K562 (cell line): ENCODE data around the gene C19orf85. TPM values are rescaled to one million over a fixed set of nuclear protein-coding genes. Genes with fewer than 3 reads are reported as not detected.

ENCODE experiments used
- ATAC-seq: fragments of 200-7000 bp; cut with Tn5 transposase; 3 replicates; pipeline ENCODE4 v1.9.1; 2020; ENCODE audit warnings: moderate library complexity
- BruUV-seq: library from RNA; stranded (reverse); fragments of 400-500 nt; replicated peaks from 2 replicates; lab custom pipeline; 2021; lab: Mats Ljungman, UMichigan
- CTCF ChIA-PET: fragments of 300-600 bp; formaldehyde crosslinking; extraction: SDS; loops from one replicate; lab custom pipeline; 2021; ENCODE audit warnings: low intra/inter-chr PET ratio; lab: Yijun Ruan, JAX
- POLR2A ChIA-PET: fragments of 300-600, 350-650 bp; sonication (Branson Sonifier 250); formaldehyde crosslinking; extraction: SDS; loops from one replicate; lab custom pipeline; 2021; ENCODE audit warnings: antibody characterized with exemption, inconsistent platforms; lab: Yijun Ruan, JAX
- DNase-seq, 4 experiments: peaks; one replicate each; pipeline versions ENCODE4 v3.0.0 to v3.0.0-alpha.2; 2011 to 2018; ENCODE audit warnings: low spot score in 3 of 4, mixed read lengths in 3 of 4; ENCODE audit errors: extremely low read depth in 1 of 4
- FAIRE-seq: peaks from 2 replicates; lab custom pipeline; 2011; peaks lifted over from hg19 to GRCh38; lab: Jason Lieb, UNC
- H2AFZ ChIP-seq: 2 replicates; pipeline ENCODE4 v1.6.0; 2011; ENCODE audit warnings: low read depth, low read length, control low read depth, inconsistent platforms
- H3K27ac ChIP-seq: fragments of 200-600 bp; 3 replicates; pipeline ENCODE4 v1.8.0; 2011; ENCODE audit warnings: low read depth, mild to moderate bottlenecking, control low read depth, inconsistent platforms, low read length, moderate library complexity, mixed read lengths; ENCODE audit errors: extremely low read depth
- H3K27me3 ChIP-seq, 2 experiments: fragments of 300-600 bp in 1 of 2; 2 replicates in 1 of 2; 3 replicates in 1 of 2; pipeline versions ENCODE4 v1.6.0 to v1.8.0; 2011; ENCODE audit warnings: inconsistent platforms in 2 of 2, low read length in 2 of 2, mild to moderate bottlenecking in 1 of 2, mixed read lengths in 1 of 2, moderate library complexity in 1 of 2; ENCODE audit not compliant: control insufficient read depth in 2 of 2, insufficient read depth in 2 of 2
- H3K36me3 ChIP-seq: fragments of 300-600 bp; 3 replicates; pipeline ENCODE4 v1.8.0; 2011; ENCODE audit warnings: mild to moderate bottlenecking, low read length, inconsistent platforms; ENCODE audit not compliant: control insufficient read depth, insufficient read depth
- H3K4me1 ChIP-seq, 2 experiments: fragments of 200-600 bp in 1 of 2; replicated peaks in 1 of 2; 2 replicates in 1 of 2; 3 replicates in 1 of 2; pipeline versions ENCODE4 v1.5.1 to v1.8.0; 2011; ENCODE audit warnings: inconsistent platforms in 2 of 2, low read length in 2 of 2, mild to moderate bottlenecking in 1 of 2, mixed read lengths in 1 of 2, moderate library complexity in 1 of 2; ENCODE audit not compliant: control insufficient read depth in 2 of 2, insufficient read depth in 2 of 2
- H3K4me2 ChIP-seq: 2 replicates; pipeline ENCODE4 v1.6.1; 2011; ENCODE audit warnings: low read length, control low read depth, inconsistent platforms, mixed read lengths; ENCODE audit not compliant: insufficient read depth
- H3K4me3 ChIP-seq: fragments of 200-600 bp; sonication (generic), shearing (Covaris generic); 2 replicates; pipeline ENCODE4 v1.5.1; 2016; ENCODE audit warnings: control low read depth, inconsistent platforms
- H3K79me2 ChIP-seq: fragments of 200-600 bp; 3 replicates; pipeline ENCODE4 v1.8.0; 2011; ENCODE audit warnings: low read length, inconsistent platforms; ENCODE audit not compliant: control insufficient read depth, insufficient read depth
- H3K9ac ChIP-seq, 2 experiments: 2 replicates each; pipeline versions ENCODE4 v1.6.0 to v1.6.1; 2011; ENCODE audit warnings: low read depth in 2 of 2, low read length in 2 of 2, control low read depth in 1 of 2, inconsistent platforms in 1 of 2, mild to moderate bottlenecking in 1 of 2, mixed read lengths in 1 of 2; ENCODE audit not compliant: insufficient read depth in 1 of 2
- H3K9me1 ChIP-seq: one replicate; pipeline ENCODE4 v1.6.0; 2011; ENCODE audit warnings: inconsistent platforms, mild to moderate bottlenecking, low read length, moderate library complexity; ENCODE audit not compliant: control insufficient read depth, insufficient read depth
- H3K9me3 ChIP-seq: replicated peaks from 2 replicates; pipeline ENCODE4 v1.5.1; 2011; ENCODE audit warnings: low read depth, low read length, inconsistent platforms; ENCODE audit not compliant: control insufficient read depth, insufficient read depth
- H4K20me1 ChIP-seq: replicated peaks from 2 replicates; pipeline ENCODE4 v1.6.1; 2011; ENCODE audit warnings: low read length, inconsistent platforms, mixed read lengths; ENCODE audit not compliant: control insufficient read depth, insufficient read depth
- ATF3 ChIP-seq, 2 experiments: fragments of 450-650 bp in 1 of 2; sonication (generic) in 1 of 2; formaldehyde crosslinking in 1 of 2; IDR thresholded peaks in 1 of 2; conservative IDR thresholded peaks in 1 of 2; 2 replicates each; pipeline versions ENCODE4 v1.6.1 to v1.8.1; 2016 to 2023; ENCODE audit warnings: mild to moderate bottlenecking in 2 of 2, moderate library complexity in 2 of 2, inconsistent platforms in 1 of 2, missing genetic modification reagents in 1 of 2
- C11orf30 ChIP-seq: fragments of 450-650 bp; IDR thresholded peaks from 2 replicates; pipeline ENCODE4 v1.6.1; 2016; ENCODE audit warnings: low read depth, mild to moderate bottlenecking
- CEBPB ChIP-seq: fragments of 450-650 bp; IDR thresholded peaks from 2 replicates; pipeline ENCODE4 v1.6.1; 2016; ENCODE audit warnings: missing genetic modification characterization, missing compliant biosample characterization
- CEBPG ChIP-seq, 3 experiments: fragments of 200-800 bp in 1 of 3; sonication (Bioruptor generic) in 1 of 3; sonication (generic) in 1 of 3; formaldehyde crosslinking in 1 of 3; IDR thresholded peaks in 2 of 3; conservative IDR thresholded peaks in 1 of 3; 2 replicates each; pipeline versions ENCODE4 v1.6.1 to v1.8.0; 2016 to 2022; ENCODE audit warnings: missing compliant biosample characterization in 2 of 3, missing genetic modification characterization in 2 of 3, mild to moderate bottlenecking in 1 of 3, missing genetic modification reagents in 1 of 3
- DLX4 ChIP-seq: fragments of 250-450 bp; sonication (Bioruptor Pico); IDR thresholded peaks from 2 replicates; pipeline ENCODE4 v1.6.1; 2021; ENCODE audit warnings: mild to moderate bottlenecking
- FOXK1 ChIP-seq: sonication (generic); formaldehyde crosslinking; IDR thresholded peaks from 2 replicates; pipeline ENCODE4 v1.8.0; 2022; ENCODE audit warnings: missing genetic modification reagents, mild to moderate bottlenecking, borderline replicate concordance
- KLF6 ChIP-seq: fragments of 250-450 bp; sonication (Bioruptor Pico); IDR thresholded peaks from 2 replicates; pipeline ENCODE4 v1.4.0; 2020; ENCODE audit warnings: mild to moderate bottlenecking, moderate library complexity, borderline replicate concordance
- RFX5 ChIP-seq: IDR thresholded peaks from 2 replicates; pipeline ENCODE4 v1.6.1; 2011; ENCODE audit warnings: low read depth, mild to moderate bottlenecking, improper control_type of control experiment, low read length
- SAP30 ChIP-seq: fragments of 200-600 bp; sonication (generic); IDR thresholded peaks from 2 replicates; pipeline ENCODE4 v1.6.1; 2012; ENCODE audit warnings: borderline replicate concordance, low read depth, mild to moderate bottlenecking, moderate library complexity, low read length, control low read depth, inconsistent platforms; ENCODE audit not compliant: insufficient read depth, poor library complexity, severe bottlenecking
- SP2 ChIP-seq: IDR thresholded peaks from 2 replicates; pipeline ENCODE4 v1.6.1; 2011; ENCODE audit warnings: mild to moderate bottlenecking, low read depth, low read length, moderate library complexity; ENCODE audit not compliant: poor library complexity, severe bottlenecking; ENCODE audit errors: extremely low read depth
- TARDBP ChIP-seq: fragments of 450-650 bp; IDR thresholded peaks from 2 replicates; pipeline ENCODE4 v1.6.1; 2016
- TCF3 ChIP-seq: sonication (generic); formaldehyde crosslinking; IDR thresholded peaks from 2 replicates; pipeline ENCODE4 v1.4.0; 2020; ENCODE audit warnings: mild to moderate bottlenecking, missing genetic modification reagents
- WGBS: fragments of 100-300 bp; shearing (Covaris generic); methylation state at CpG from one replicate; pipeline ENCODE4 v1.1.6; 2016; ENCODE audit warnings: low coverage, mixed read lengths; ENCODE audit not compliant: insufficient coverage; ENCODE audit errors: missing lambda C conversion rate; 5-methylcytosine and 5-hydroxymethylcytosine counted together
- in situ Hi-C: fragments of 300-500 bp; cut with MboI; formaldehyde crosslinking; loops from 4 replicates; pipeline ENCODE4 v1.15.0; 2018; ENCODE audit warnings: inconsistent platforms, mixed read lengths
- intact Hi-C: fragments of 100-400 bp; cut with micrococcal nuclease; formaldehyde crosslinking; loops from 2 replicates; pipeline ENCODE4 v1.14.2; 2022
- polyA plus RNA-seq, 8 experiments: library from polyadenylated mRNA; depleted of rRNA in 4 of 8; stranded (reverse) in 5 of 8; unstranded in 3 of 8; fragments of >200 nt; fragmentation: Nextera tagmentation in 2 of 8; fragmentation: Illumina TruSeq in 1 of 8; extraction: Ambion mirVana in 2 of 8; extraction: Trizol in 1 of 8; gene quantifications; 2 replicates each; pipeline versions ENCODE4 v1.2.1 to v1.2.3, GENCODE V29; 2011 to 2014; ENCODE audit warnings: inconsistent platforms in 1 of 8, missing spikeins in 1 of 8
- total RNA-seq, 7 experiments: library from RNA; depleted of rRNA in 6 of 7; stranded (reverse); fragments of >200 nt in 6 of 7; fragmentation: Illumina TruSeq in 2 of 7; extraction: Trizol in 2 of 7; gene quantifications; 2 replicates each; pipeline versions ENCODE4 v1.2.1 to v1.2.3, GENCODE V29; 2011 to 2021; ENCODE audit warnings: low replicate concordance in 1 of 7

Gene C19orf85
- total and polyA plus RNA-seq, 9 of the 15 experiments (the other 6 are each of a cell fraction or from before 2014, with no cell fraction given), result not detected

GRCh38 chr19:55431183-55431582, 33.4 kb downstream of the C19orf85 start (continued):
- TF ChIP-seq CEBPG (CRISPR knock-in tag; IDR thresholded peaks at IDR 0.05) (no peak), CEBPG (tag; conservative IDR thresholded peaks at IDR 0.05 in 1 of 2, IDR thresholded peaks at IDR 0.05 in 1 of 2) (peak in 1 of 2 experiments; percentile 39; a peak in 1 of 4 replicates), SAP30 (no peak), DLX4 (no peak), CEBPB (tag) (0 out of 2 replicates have a peak, but pooled peaks have one; percentile 11), ATF3 (IDR thresholded peaks at IDR 0.05) (peak; percentile 82), ATF3 (CRISPR knock-in tag; conservative IDR thresholded peaks at IDR 0.05) (no peak), RFX5 (no peak), FOXK1 (CRISPR knock-in tag) (no peak)

GRCh38 chr19:55426042-55426441, 38.5 kb downstream of the C19orf85 start:
- H3K36me3 ChIP-seq, result no peaks in the 10 kb centered on the region
- H3K79me2 ChIP-seq, result no peaks in the 10 kb centered on the region
- no peak overlapping the region for H3K27ac ChIP-seq
- DNase-seq, result no peak
- H3K9me3 ChIP-seq, result peaks cover 4% of the 10 kb centered on the region; the same call in 1 of the 2 replicates
- WGBS, result 5% methylated on average over 2 of the region's 2 CpGs
- FAIRE-seq, result no peak
- no peak for ATAC-seq
- no peak overlapping the region for H3K9ac ChIP-seq
- no peaks in the 10 kb centered on the region; a peak in 1 of 5 replicates for H3K4me1 ChIP-seq
- in situ Hi-C loops (loop anchor here (25.0 kb wide), 1 partner anchor 764 kb away; the partner anchor contains the start of gene LILRB4), intact Hi-C loops (no loop called here)
- BruUV-seq, result no TSS peak
- H3K4me3 ChIP-seq, result no peak overlapping the region
- POLR2A ChIA-PET, result no interaction called here
- CTCF ChIA-PET, result no interaction called here
- H3K9me1 ChIP-seq, result no peaks in the 10 kb centered on the region
- TF ChIP-seq TCF3 (CRISPR knock-in tag) (no peak), TARDBP (no peak), SP2 (no peak), KLF6 (CRISPR knock-in tag) (no peak), C11orf30 (no peak)
- H3K27me3 ChIP-seq, result peaks cover 11 to 15% of the 10 kb centered on the region in 2 experiments
- H3K4me2 ChIP-seq, result no peak overlapping the region
- no peaks in the 10 kb centered on the region for H4K20me1 ChIP-seq
- H2AFZ ChIP-seq, result no peak overlapping the region
